Ishikawa (cell line): ENCODE results near the gene PKMYT1.

Experiments
- CREB1 ChIP-seq: IDR thresholded peaks from 2 replicates; pipeline ENCODE4 v1.6.1; 2012; ENCODE audit warnings: low read depth
- NFIC ChIP-seq: IDR thresholded peaks from 2 replicates; pipeline ENCODE4 v1.6.1; 2012
- RAD21 ChIP-seq: IDR thresholded peaks from 2 replicates; pipeline ENCODE4 v1.6.1; 2012; ENCODE audit warnings: low read depth
- TAF1 ChIP-seq: IDR thresholded peaks from 2 replicates; pipeline ENCODE4 v1.6.1; 2012; ENCODE audit warnings: low read depth, mild to moderate bottlenecking
- TEAD4 ChIP-seq: IDR thresholded peaks from 2 replicates; pipeline ENCODE4 v1.6.1; 2012
- TF ChIP-seq, protein P1 (sequence below): IDR thresholded peaks from 2 replicates; pipeline ENCODE4 v1.6.1; 2012; ENCODE audit warnings: low read depth, mild to moderate bottlenecking

DNA sequence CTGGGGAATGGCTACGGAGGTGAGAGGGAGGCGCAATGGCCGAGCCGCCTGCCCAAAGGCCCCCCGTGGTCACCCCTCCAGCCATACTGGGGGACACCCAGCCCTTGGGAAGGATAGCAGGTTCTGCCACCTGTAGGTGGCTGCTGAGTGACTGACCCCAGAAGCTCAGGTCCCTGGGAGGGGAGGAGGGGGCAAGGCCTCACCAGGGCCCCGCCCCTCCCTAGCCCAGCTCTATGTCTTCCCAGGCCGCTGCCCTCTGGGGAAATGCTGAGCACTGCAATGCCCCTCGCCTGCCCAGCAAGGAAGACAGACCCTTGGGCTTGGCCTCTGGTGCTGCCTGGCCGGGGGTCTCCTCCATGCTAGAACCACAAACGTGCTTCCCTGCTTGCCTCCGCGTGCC is 21.1 kb upstream of the PKMYT1 start:
- TF ChIP-seq RAD21 (no peak), CREB1 (no peak), NFIC (no peak), TAF1 (no peak), TEAD4 (no peak)
- TF ChIP-seq, protein P1, sequence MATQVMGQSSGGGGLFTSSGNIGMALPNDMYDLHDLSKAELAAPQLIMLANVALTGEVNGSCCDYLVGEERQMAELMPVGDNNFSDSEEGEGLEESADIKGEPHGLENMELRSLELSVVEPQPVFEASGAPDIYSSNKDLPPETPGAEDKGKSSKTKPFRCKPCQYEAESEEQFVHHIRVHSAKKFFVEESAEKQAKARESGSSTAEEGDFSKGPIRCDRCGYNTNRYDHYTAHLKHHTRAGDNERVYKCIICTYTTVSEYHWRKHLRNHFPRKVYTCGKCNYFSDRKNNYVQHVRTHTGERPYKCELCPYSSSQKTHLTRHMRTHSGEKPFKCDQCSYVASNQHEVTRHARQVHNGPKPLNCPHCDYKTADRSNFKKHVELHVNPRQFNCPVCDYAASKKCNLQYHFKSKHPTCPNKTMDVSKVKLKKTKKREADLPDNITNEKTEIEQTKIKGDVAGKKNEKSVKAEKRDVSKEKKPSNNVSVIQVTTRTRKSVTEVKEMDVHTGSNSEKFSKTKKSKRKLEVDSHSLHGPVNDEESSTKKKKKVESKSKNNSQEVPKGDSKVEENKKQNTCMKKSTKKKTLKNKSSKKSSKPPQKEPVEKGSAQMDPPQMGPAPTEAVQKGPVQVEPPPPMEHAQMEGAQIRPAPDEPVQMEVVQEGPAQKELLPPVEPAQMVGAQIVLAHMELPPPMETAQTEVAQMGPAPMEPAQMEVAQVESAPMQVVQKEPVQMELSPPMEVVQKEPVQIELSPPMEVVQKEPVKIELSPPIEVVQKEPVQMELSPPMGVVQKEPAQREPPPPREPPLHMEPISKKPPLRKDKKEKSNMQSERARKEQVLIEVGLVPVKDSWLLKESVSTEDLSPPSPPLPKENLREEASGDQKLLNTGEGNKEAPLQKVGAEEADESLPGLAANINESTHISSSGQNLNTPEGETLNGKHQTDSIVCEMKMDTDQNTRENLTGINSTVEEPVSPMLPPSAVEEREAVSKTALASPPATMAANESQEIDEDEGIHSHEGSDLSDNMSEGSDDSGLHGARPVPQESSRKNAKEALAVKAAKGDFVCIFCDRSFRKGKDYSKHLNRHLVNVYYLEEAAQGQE, result no peak
